Activated CD4-positive, alpha-beta T cell treated with anti-CD3 and anti-CD28 coated beads for 36 hours (primary cell): ENCODE data around the gene KRT13. TPM values are rescaled to one million over a fixed set of nuclear protein-coding genes. Genes with fewer than 3 reads are reported as not detected.

Experiments used
- ATAC-seq: fragments of 200-7000 bp; cut with Tn5 transposase; one replicate; pipeline ENCODE4 v1.10.0; 2021; ENCODE audit warnings: mild to moderate bottlenecking, moderate library complexity
- CTCF ChIA-PET: fragments of 350-600 bp; sonication (Branson Sonifier 250); formaldehyde crosslinking; loops from one replicate; lab custom pipeline; 2021; ENCODE audit warnings: antibody characterized with exemption; lab: Charles Lee
- POLR2A ChIA-PET: fragments of 350-600 bp; sonication (Branson Sonifier 250); formaldehyde crosslinking; loops from one replicate; lab custom pipeline; 2021; ENCODE audit warnings: antibody characterized with exemption, inconsistent platforms; lab: Charles Lee
- DNase-seq: peaks from one replicate; pipeline ENCODE4 v3.0.0-alpha.2; 2020
- H3K27ac Mint-ChIP-seq: one replicate; pipeline ENCODE4 v1.8.0; 2021; ENCODE audit warnings: mixed read lengths
- H3K27me3 Mint-ChIP-seq: one replicate; pipeline ENCODE4 v1.8.0; 2021; ENCODE audit warnings: mixed read lengths
- H3K36me3 Mint-ChIP-seq: one replicate; pipeline ENCODE4 v1.8.0; 2021; ENCODE audit warnings: low read depth, mixed read lengths
- H3K4me1 Mint-ChIP-seq: one replicate; pipeline ENCODE4 v1.8.0; 2021; ENCODE audit warnings: mixed read lengths
- H3K4me3 Mint-ChIP-seq: one replicate; pipeline ENCODE4 v1.8.0; 2021; ENCODE audit warnings: mild to moderate bottlenecking, moderate library complexity, mixed read lengths
- H3K9me3 Mint-ChIP-seq: one replicate; pipeline ENCODE4 v1.8.0; 2021; ENCODE audit warnings: low read depth, mixed read lengths
- intact Hi-C, 2 experiments: fragments of 100-400 bp; cut with DNase I in 1 of 2; cut with micrococcal nuclease in 1 of 2; formaldehyde crosslinking; loops; one replicate each; pipeline versions ENCODE4 v1.14.2 to v1.15.1; 2022 to 2024; cut with DNase I, micrococcal nuclease
- total RNA-seq, 2 experiments: library from RNA; stranded (reverse); gene quantifications; one replicate each; pipeline ENCODE4 v1.2.3, GENCODE V29; 2021

Gene KRT13
- total RNA-seq, 2 experiments from 2014 or later = not detected

GRCh38 chr17:41527063-41528023 is 21.9 kb upstream of the KRT13 start:
- CTCF ChIA-PET = interaction anchor here (0.7 to 1.0 kb wide), 2 partner anchors 54 to 55 kb away, joined by 3 to 4 read pairs; no protein-coding TSS in a partner anchor
- no peaks in the 10 kb centered on the region for H3K9me3 Mint-ChIP-seq
- no peak overlapping the region for H3K4me3 Mint-ChIP-seq
- no peak overlapping the region for H3K27ac Mint-ChIP-seq
- no peaks in the 10 kb centered on the region for H3K36me3 Mint-ChIP-seq
- ATAC-seq = no peak
- POLR2A ChIA-PET = no interaction called here
- peaks cover 5% of the 10 kb centered on the region for H3K4me1 Mint-ChIP-seq
- H3K27me3 Mint-ChIP-seq = peaks cover 32% of the 10 kb centered on the region
- intact Hi-C loops = no loop called here
- peak; percentile 15 for DNase-seq

GRCh38 chr17:41524261-41524660 is 18.8 kb upstream of the KRT13 start:
- H3K36me3 Mint-ChIP-seq = no peaks in the 10 kb centered on the region
- H3K27me3 Mint-ChIP-seq = peaks cover 24% of the 10 kb centered on the region
- DNase-seq = no peak
- H3K27ac Mint-ChIP-seq = no peak overlapping the region
- no peak for ATAC-seq
- H3K4me3 Mint-ChIP-seq = no peak overlapping the region
- intact Hi-C loops = no loop called here
- no peaks in the 10 kb centered on the region for H3K9me3 Mint-ChIP-seq
- CTCF ChIA-PET = interaction anchor here (0.6 kb wide), 2 partner anchors 68 to 148 kb away, joined by 3 read pairs; no protein-coding TSS in a partner anchor
- POLR2A ChIA-PET = no interaction called here
- peaks cover 5% of the 10 kb centered on the region for H3K4me1 Mint-ChIP-seq

GRCh38 chr17:41523787-41524186 is 18.4 kb upstream of the KRT13 start:
- ChIA-PET CTCF (interaction anchor here (0.6 kb wide), 2 partner anchors 68 to 148 kb away, joined by 3 read pairs; no protein-coding TSS in a partner anchor), POLR2A (no interaction called here)
- DNase-seq (no peak), ATAC-seq (no peak)
- H3K36me3 Mint-ChIP-seq = no peaks in the 10 kb centered on the region
- no peak overlapping the region for H3K27ac Mint-ChIP-seq
- intact Hi-C loops = no loop called here
- peaks cover 20% of the 10 kb centered on the region for H3K27me3 Mint-ChIP-seq
- H3K4me3 Mint-ChIP-seq = no peak overlapping the region
- no peaks in the 10 kb centered on the region for H3K9me3 Mint-ChIP-seq
- peaks cover 5% of the 10 kb centered on the region for H3K4me1 Mint-ChIP-seq

GRCh38 chr17:41523225-41523593 is 17.8 kb upstream of the KRT13 start:
- Mint-ChIP-seq H3K27me3 (peaks cover 14% of the 10 kb centered on the region), H3K36me3 (no peaks in the 10 kb centered on the region), H3K9me3 (no peaks in the 10 kb centered on the region), H3K4me3 (no peak overlapping the region), H3K27ac (no peak overlapping the region), H3K4me1 (peaks cover 3% of the 10 kb centered on the region)
- intact Hi-C loops = no loop called here
- ATAC-seq (no peak), DNase-seq (no peak)
- ChIA-PET POLR2A (no interaction called here), CTCF (no interaction called here)

GRCh38 chr17:41522301-41523224 is 17.2 kb upstream of the KRT13 start:
- no peaks in the 10 kb centered on the region for H3K9me3 Mint-ChIP-seq
- CTCF ChIA-PET = interaction anchor here (1.1 kb wide), 1 partner anchor 27 kb away, joined by 3 read pairs; no protein-coding TSS in a partner anchor
- H3K27me3 Mint-ChIP-seq = peaks cover 14% of the 10 kb centered on the region
- no peak for ATAC-seq
- peaks cover 3% of the 10 kb centered on the region for H3K4me1 Mint-ChIP-seq
- DNase-seq = no peak
- no peak overlapping the region for H3K4me3 Mint-ChIP-seq
- intact Hi-C loops = no loop called here
- no peaks in the 10 kb centered on the region for H3K36me3 Mint-ChIP-seq
- H3K27ac Mint-ChIP-seq = no peak overlapping the region
- POLR2A ChIA-PET = interaction anchor here (0.6 kb wide), 1 partner anchor 977 kb away, joined by 5 read pairs; no protein-coding TSS in a partner anchor

GRCh38 chr17:41521574-41522261 is 16.3 kb upstream of the KRT13 start:
- no peak for DNase-seq
- CTCF ChIA-PET = interaction anchor here (0.6 to 1.1 kb wide), 2 partner anchors 28 to 685 kb away, joined by 3 read pairs; no protein-coding TSS in a partner anchor
- POLR2A ChIA-PET = interaction anchor here (0.6 kb wide), 1 partner anchor 978 kb away, joined by 5 read pairs; no protein-coding TSS in a partner anchor
- H3K27me3 Mint-ChIP-seq = peaks cover 6% of the 10 kb centered on the region
- H3K4me3 Mint-ChIP-seq = no peak overlapping the region
- H3K9me3 Mint-ChIP-seq = no peaks in the 10 kb centered on the region
- no peaks in the 10 kb centered on the region for H3K36me3 Mint-ChIP-seq
- no peak for ATAC-seq
- intact Hi-C loops = no loop called here
- H3K4me1 Mint-ChIP-seq = no peaks in the 10 kb centered on the region
- no peak overlapping the region for H3K27ac Mint-ChIP-seq

GRCh38 chr17:41520821-41521521 is 15.6 kb upstream of the KRT13 start:
- CTCF ChIA-PET = interaction anchor here (0.6 to 0.8 kb wide), 2 partner anchors 142 to 685 kb away, joined by 3 read pairs; no protein-coding TSS in a partner anchor
- Mint-ChIP-seq H3K4me1 (no peaks in the 10 kb centered on the region), H3K27me3 (peaks cover 4% of the 10 kb centered on the region)

GRCh38 chr17:41519501-41520224 is 14.3 kb upstream of the KRT13 start:
- H3K9me3 Mint-ChIP-seq = no peaks in the 10 kb centered on the region
- H3K4me1 Mint-ChIP-seq = no peaks in the 10 kb centered on the region
- H3K36me3 Mint-ChIP-seq = no peaks in the 10 kb centered on the region
- no peak for ATAC-seq
- no peak overlapping the region for H3K27ac Mint-ChIP-seq
- POLR2A ChIA-PET = no interaction called here
- intact Hi-C loops = no loop called here
- H3K4me3 Mint-ChIP-seq = no peak overlapping the region
- no peaks in the 10 kb centered on the region for H3K27me3 Mint-ChIP-seq
- CTCF ChIA-PET = no interaction called here
- DNase-seq = no peak

More at GRCh38 chr17:41520821-41521521, 15.6 kb upstream of the KRT13 start:
- Mint-ChIP-seq H3K9me3 (no peaks in the 10 kb centered on the region), H3K27ac (no peak overlapping the region), H3K4me3 (no peak overlapping the region), H3K36me3 (no peaks in the 10 kb centered on the region)
- POLR2A ChIA-PET = no interaction called here
- ATAC-seq (no peak), DNase-seq (no peak)
- intact Hi-C loops = no loop called here

- intact Hi-C loops = no loop called here
- Mint-ChIP-seq H3K36me3 (no peaks in the 10 kb centered on the region), H3K9me3 (no peaks in the 10 kb centered on the region), H3K27me3 (no peaks in the 10 kb centered on the region), H3K4me1 (no peaks in the 10 kb centered on the region), H3K27ac (no peak within 1 kb of the TSS), H3K4me3 (no peak within 1 kb of the TSS)
- ATAC-seq = no peak
- ChIA-PET POLR2A (no interaction called here), CTCF (interaction anchor here (0.7 kb wide), 1 partner anchor 23 kb away, joined by 3 read pairs; no protein-coding TSS in a partner anchor)
- no peak for DNase-seq
Observed at GRCh38 chr17:41518789-41519449, 13.5 kb upstream of the KRT13 start, which contains the start of gene KRT15. KRT15 (minus strand) TSS chr17:41518890; CDS start chr17:41518827, 63 bp downstream.
